Smooth muscle cell of the brain vasculature (primary cell): ENCODE measurements around the gene TMOD1.
"Not testable (repeated sequence)": the region's sequence is repeated elsewhere in the genome, so short reads cannot be mapped to it uniquely, and the experiment has no call there.

Experiments used
- DNase-seq: peaks from one replicate; pipeline ENCODE4 v3.0.0-alpha.2; 2012; ENCODE audit warnings: low read depth, low spot score

TMOD1 gene

GRCh38 chr9:97498846-97499245 is 2.6 kb upstream of the TMOD1 start:
- not testable (repeated sequence) for DNase-seq

- DNase-seq: no peak
These were observed 1.2 kb upstream of the TMOD1 start for GRCh38 chr9:97500263-97500662.

GRCh38 chr9:97500765-97501176 is 695 bp upstream of the TMOD1 start:
- no peak for DNase-seq

- DNase-seq: no peak
These were observed 431 bp downstream of the TMOD1 start for GRCh38 chr9:97501972-97502221.

- no peak for DNase-seq
These were observed 937 bp downstream of the TMOD1 start for GRCh38 chr9:97502222-97502983.

GRCh38 chr9:97502984-97503861 is 1.8 kb downstream of the TMOD1 start:
- DNase-seq: no peak

- DNase-seq: no peak
These were observed 2.4 kb downstream of the TMOD1 start for GRCh38 chr9:97503862-97504210.

- no peak for DNase-seq
These were observed 3.1 kb downstream of the TMOD1 start for GRCh38 chr9:97504381-97505216.

GRCh38 chr9:97505845-97506244 is 4.4 kb downstream of the TMOD1 start:
- DNase-seq: no peak

- no peak for DNase-seq
These were observed 4.8 kb downstream of the TMOD1 start for GRCh38 chr9:97506306-97506705.

- no peak for DNase-seq
These were observed 5.3 kb downstream of the TMOD1 start for GRCh38 chr9:97506787-97507186.

GRCh38 chr9:97507428-97507984 is 6.0 kb downstream of the TMOD1 start:
- no peak for DNase-seq

- DNase-seq: no peak
These were observed 7.4 kb downstream of the TMOD1 start for GRCh38 chr9:97508852-97509251.

GRCh38 chr9:97510797-97511654 is 9.6 kb downstream of the TMOD1 start:
- no peak for DNase-seq

GRCh38 chr9:97511655-97512427 is 10.4 kb downstream of the TMOD1 start:
- DNase-seq: no peak

GRCh38 chr9:97512966-97513560 is 11.6 kb downstream of the TMOD1 start:
- no peak for DNase-seq

GRCh38 chr9:97514531-97514930 is 13.1 kb downstream of the TMOD1 start:
- no peak for DNase-seq

GRCh38 chr9:97515662-97516061 is 14.2 kb downstream of the TMOD1 start:
- no peak for DNase-seq

- no peak for DNase-seq
These were observed 14.6 kb downstream of the TMOD1 start for GRCh38 chr9:97516111-97516510.
